HCT116 (cell line): Measurements from ENCODE around the gene MNT. TPM values are rescaled to one million over a fixed set of nuclear protein-coding genes. Genes with fewer than 3 reads are reported as not detected.

Experiments
- ATAC-seq: fragments of 200-7000 bp; cut with Tn5 transposase; 2 replicates; pipeline ENCODE4 v1.9.1; 2020; ENCODE audit warnings: mild to moderate bottlenecking, moderate library complexity
- BruUV-seq: library from RNA; stranded (reverse); fragments of 400-500 nt; replicated peaks from 2 replicates; lab custom pipeline; 2021; lab: Mats Ljungman, UMichigan
- CTCF ChIA-PET: fragments of 300-600 bp; sonication (Branson Sonifier 250); formaldehyde crosslinking; loops from one replicate; lab custom pipeline; 2021; ENCODE audit warnings: antibody characterized with exemption; lab: Charles Lee
- POLR2A ChIA-PET: fragments of 300-600, 350-600 bp; sonication (Branson Sonifier 250); formaldehyde crosslinking; loops from one replicate; lab custom pipeline; 2021; ENCODE audit warnings: antibody characterized with exemption; lab: Charles Lee
- RAD21 ChIA-PET, 2 experiments: fragments of 300-600 bp; sonication (Branson Sonifier 250); formaldehyde crosslinking; loops; one replicate each; lab custom pipeline; 2023; ENCODE audit warnings: low total read pairs in 2 of 2; ENCODE audit not compliant: uncharacterized antibody in 2 of 2, unreplicated experiment in 2 of 2, low non-redundant PET in 1 of 2; lab: Charles Lee
- DNase-seq: peaks from one replicate; pipeline ENCODE4 v3.0.0-alpha.2; 2010; ENCODE audit warnings: low read depth, low spot score
- H2AFZ ChIP-seq: fragments of 200-600 bp; shearing (Covaris generic), sonication (generic); 2 replicates; pipeline ENCODE4 v1.6.1; 2017; ENCODE audit warnings: low read depth, mixed run types, mixed read lengths, antibody characterized with exemption, low read length; ENCODE audit not compliant: poor library complexity, severe bottlenecking
- H3K27ac ChIP-seq: 2 replicates; pipeline ENCODE4 v1.5.1; 2012; ENCODE audit warnings: low read depth, low read length
- H3K27me3 ChIP-seq: fragments of 200-600 bp; sonication (generic); 2 replicates; pipeline ENCODE4 v1.6.1; 2016; ENCODE audit warnings: mixed run types, low read length, mixed read lengths; ENCODE audit not compliant: insufficient read depth
- H3K36me3 ChIP-seq, 2 experiments: fragments of 200-500 bp in 1 of 2; fragments of 200-600 bp in 1 of 2; sonication (Bioruptor generic) in 1 of 2; sonication (generic) in 1 of 2; 2 replicates each; pipeline versions ENCODE4 v1.5.1 to v1.6.1; 2014 to 2016; ENCODE audit warnings: low read length in 2 of 2, inconsistent platforms in 1 of 2, mixed read lengths in 1 of 2, mixed run types in 1 of 2; ENCODE audit not compliant: insufficient read depth in 2 of 2, control insufficient read depth in 1 of 2
- H3K4me1 ChIP-seq, 2 experiments: fragments of 200-600 bp in 1 of 2; sonication (generic) in 1 of 2; 2 replicates each; pipeline versions ENCODE4 v1.5.1 to v1.6.1; 2012 to 2017; ENCODE audit warnings: low read length in 2 of 2, inconsistent platforms in 1 of 2, mild to moderate bottlenecking in 1 of 2, mixed read lengths in 1 of 2, mixed run types in 1 of 2, moderate library complexity in 1 of 2; ENCODE audit not compliant: insufficient read depth in 2 of 2, control insufficient read depth in 1 of 2
- H3K4me2 ChIP-seq: fragments of 200-600 bp; sonication (generic); 2 replicates; pipeline ENCODE4 v1.6.1; 2017; ENCODE audit warnings: mixed run types, low read length, mixed read lengths
- H3K4me3 ChIP-seq, 2 experiments: fragments of 200-600 bp in 1 of 2; sonication (generic) in 1 of 2; replicated peaks in 1 of 2; 2 replicates each; pipeline ENCODE4 v1.5.1; 2011 to 2016; ENCODE audit warnings: low read length in 2 of 2, control low read depth in 1 of 2, low read depth in 1 of 2, mild to moderate bottlenecking in 1 of 2, mixed read lengths in 1 of 2, mixed run types in 1 of 2
- H3K79me2 ChIP-seq: fragments of 200-600 bp; sonication (generic); 2 replicates; pipeline ENCODE4 v1.6.1; 2017; ENCODE audit warnings: mild to moderate bottlenecking, mixed run types, low read length, moderate library complexity, mixed read lengths; ENCODE audit not compliant: insufficient read depth
- H3K9ac ChIP-seq: fragments of 200-600 bp; sonication (generic); 2 replicates; pipeline ENCODE4 v1.6.1; 2016; ENCODE audit warnings: low read length, mixed read lengths
- H3K9me2 ChIP-seq: fragments of 200-600 bp; sonication (generic), shearing (Covaris generic); 2 replicates; pipeline ENCODE4 v1.6.1; 2017; ENCODE audit warnings: mixed run types, mild to moderate bottlenecking, moderate library complexity; ENCODE audit not compliant: insufficient read depth
- H3K9me3 ChIP-seq, 2 experiments: fragments of 200-500 bp in 1 of 2; fragments of 200-600 bp in 1 of 2; sonication (Bioruptor generic) in 1 of 2; sonication (generic) in 1 of 2; 2 replicates each; pipeline ENCODE4 v1.6.1; 2014 to 2017; ENCODE audit warnings: low read length in 2 of 2, mixed read lengths in 2 of 2, inconsistent platforms in 1 of 2, low read depth in 1 of 2, mild to moderate bottlenecking in 1 of 2, mixed run types in 1 of 2, moderate library complexity in 1 of 2; ENCODE audit not compliant: control insufficient read depth in 1 of 2, insufficient read depth in 1 of 2
- H4K20me1 ChIP-seq: fragments of 200-600 bp; sonication (generic), shearing (Covaris generic); 2 replicates; pipeline ENCODE4 v1.6.1; 2017; ENCODE audit warnings: mixed run types, mild to moderate bottlenecking, moderate library complexity; ENCODE audit not compliant: insufficient read depth
- ATF3 ChIP-seq: IDR thresholded peaks from 2 replicates; pipeline ENCODE4 v1.6.1; 2012
- CBX3 ChIP-seq: IDR thresholded peaks from 2 replicates; pipeline ENCODE4 v1.6.1; 2012; ENCODE audit warnings: low read depth
- CEBPB ChIP-seq: IDR thresholded peaks from 2 replicates; pipeline ENCODE4 v1.6.1; 2012; ENCODE audit warnings: low read depth
- CTCF ChIP-seq, 3 experiments: fragments of 200-600 bp in 1 of 3; sonication (generic) in 1 of 3; IDR thresholded peaks in 2 of 3; conservative IDR thresholded peaks in 1 of 3; 2 replicates each; pipeline ENCODE4 v1.5.1; 2012 to 2017; ENCODE audit warnings: low read depth in 2 of 3, low read length in 2 of 3, antibody characterized with exemption in 1 of 3, borderline replicate concordance in 1 of 3, control low read depth in 1 of 3, mild to moderate bottlenecking in 1 of 3, mixed read lengths in 1 of 3, mixed run types in 1 of 3, moderate library complexity in 1 of 3; ENCODE audit not compliant: insufficient read depth in 1 of 3
- EGR1 ChIP-seq: IDR thresholded peaks from 2 replicates; pipeline ENCODE4 v1.6.1; 2012; ENCODE audit warnings: low read depth
- ELF1 ChIP-seq: IDR thresholded peaks from 2 replicates; pipeline ENCODE4 v1.6.1; 2012; ENCODE audit warnings: low read depth, borderline replicate concordance
- EZH2 ChIP-seq: fragments of 200-600 bp; sonication (generic); IDR thresholded peaks from 2 replicates; pipeline ENCODE4 v1.6.1; 2017; ENCODE audit warnings: antibody characterized with exemption, mixed run types
- EZH2phosphoT487 ChIP-seq: fragments of 200-600 bp; IDR thresholded peaks from 2 replicates; pipeline ENCODE4 v1.6.1; 2018; ENCODE audit warnings: antibody characterized with exemption, borderline replicate concordance
- MAX ChIP-seq: IDR thresholded peaks from 2 replicates; pipeline ENCODE4 v1.6.1; 2012
- POLR2A ChIP-seq: IDR thresholded peaks from 2 replicates; pipeline ENCODE4 v1.7.0; 2011; ENCODE audit warnings: borderline replicate concordance; ENCODE audit not compliant: insufficient read depth, insufficient read length; ENCODE audit errors: extremely low read depth
- POLR2AphosphoS5 ChIP-seq: IDR thresholded peaks from 2 replicates; pipeline ENCODE4 v1.6.1; 2011; ENCODE audit warnings: mild to moderate bottlenecking, low read depth, low read length, moderate library complexity
- RAD21 ChIP-seq: IDR thresholded peaks from 2 replicates; pipeline ENCODE4 v1.6.1; 2012; ENCODE audit warnings: low read depth, mild to moderate bottlenecking
- REST ChIP-seq: IDR thresholded peaks from 2 replicates; pipeline ENCODE4 v1.6.1; 2012; ENCODE audit warnings: low read depth
- SIN3A ChIP-seq: IDR thresholded peaks from 2 replicates; pipeline ENCODE4 v1.6.1; 2012; ENCODE audit warnings: low read depth
- SP1 ChIP-seq: IDR thresholded peaks from 2 replicates; pipeline ENCODE4 v1.6.1; 2012; ENCODE audit warnings: low read depth
- SRF ChIP-seq: IDR thresholded peaks from 2 replicates; pipeline ENCODE4 v1.6.1; 2012; ENCODE audit warnings: low read depth
- TCF7L2 ChIP-seq: IDR thresholded peaks from 2 replicates; pipeline ENCODE4 v1.7.0; 2011; ENCODE audit warnings: borderline replicate concordance, inconsistent platforms; ENCODE audit not compliant: insufficient read depth, insufficient read length; ENCODE audit errors: extremely low read depth
- YY1 ChIP-seq: IDR thresholded peaks from 2 replicates; pipeline ENCODE4 v1.6.1; 2011; ENCODE audit warnings: low read length, low read depth, moderate library complexity, mild to moderate bottlenecking; ENCODE audit not compliant: insufficient replicate concordance; ENCODE audit errors: extremely low read depth
- ZBTB33 ChIP-seq: IDR thresholded peaks from 2 replicates; pipeline ENCODE4 v1.6.1; 2011; ENCODE audit warnings: mild to moderate bottlenecking, low read length, moderate library complexity; ENCODE audit not compliant: insufficient replicate concordance; ENCODE audit errors: extremely low read depth
- ZNF274 ChIP-seq: fragments of 200-500 bp; sonication (Bioruptor generic); IDR thresholded peaks from 2 replicates; pipeline ENCODE4 v1.6.1; 2014; ENCODE audit warnings: mild to moderate bottlenecking, low read depth, low read length, inconsistent platforms
- intact Hi-C: fragments of 100-400 bp; cut with micrococcal nuclease; formaldehyde crosslinking; loops from 2 replicates; pipeline ENCODE4 v1.10.0; 2022
- total RNA-seq: library from RNA; stranded (reverse); gene quantifications from one replicate; pipeline ENCODE4 v1.2.1, GENCODE V29; 2021; ENCODE audit not compliant: unreplicated experiment

The MNT gene
- total RNA-seq, 1 experiment from 2014 or later = 37.0 TPM

GRCh38 chr17:2390199-2390836 lies 10.5 kb downstream of the MNT start:
- no peaks in the 10 kb centered on the region for H3K27me3 ChIP-seq
- no peak for DNase-seq
- H3K4me3 ChIP-seq = no peak overlapping the region
- no peaks in the 10 kb centered on the region for H4K20me1 ChIP-seq
- ChIA-PET CTCF (no interaction called here), RAD21 (no interaction called here), POLR2A (no interaction called here)
- no peak overlapping the region for H2AFZ ChIP-seq
- H3K79me2 ChIP-seq = peaks cover 26% of the 10 kb centered on the region
- H3K9me2 ChIP-seq = no peaks in the 10 kb centered on the region
- no TSS peak for BruUV-seq
- TF ChIP-seq ZBTB33 (no peak), EZH2phosphoT487 (no peak), EGR1 (no peak), YY1 (no peak), CEBPB (no peak), CBX3 (no peak), ZNF274 (no peak), REST (no peak), TCF7L2 (no peak), SIN3A (no peak), ELF1 (no peak), SRF (no peak), RAD21 (no peak), EZH2 (no peak), SP1 (no peak), POLR2A (no peak), MAX (no peak), CTCF (IDR thresholded peaks at IDR 0.05 in 2 of 3, conservative IDR thresholded peaks at IDR 0.05 in 1 of 3; ENCODE audit: borderline replicate concordance in 1 of 3, insufficient read depth in 1 of 3, low read depth in 2 of 3, low read length in 2 of 3) (no peak), POLR2AphosphoS5 (no peak), ATF3 (no peak)
- no peak overlapping the region for H3K4me2 ChIP-seq
- no peaks in the 10 kb centered on the region for H3K9me3 ChIP-seq
- H3K36me3 ChIP-seq = 0 out of 4 replicates have a peak, but pooled peaks cover 0 to 3% of the 10 kb centered on the region in 2 experiments
- H3K4me1 ChIP-seq = peaks cover 19 to 53% of the 10 kb centered on the region in 2 experiments
- intact Hi-C loops = no loop called here
- H3K27ac ChIP-seq = no peak overlapping the region
- no peak for ATAC-seq
- H3K9ac ChIP-seq = no peak overlapping the region; the same call in 1 of the 2 replicates
